ENCODE measurements around the gene POMP.

POMP gene

DNA sequence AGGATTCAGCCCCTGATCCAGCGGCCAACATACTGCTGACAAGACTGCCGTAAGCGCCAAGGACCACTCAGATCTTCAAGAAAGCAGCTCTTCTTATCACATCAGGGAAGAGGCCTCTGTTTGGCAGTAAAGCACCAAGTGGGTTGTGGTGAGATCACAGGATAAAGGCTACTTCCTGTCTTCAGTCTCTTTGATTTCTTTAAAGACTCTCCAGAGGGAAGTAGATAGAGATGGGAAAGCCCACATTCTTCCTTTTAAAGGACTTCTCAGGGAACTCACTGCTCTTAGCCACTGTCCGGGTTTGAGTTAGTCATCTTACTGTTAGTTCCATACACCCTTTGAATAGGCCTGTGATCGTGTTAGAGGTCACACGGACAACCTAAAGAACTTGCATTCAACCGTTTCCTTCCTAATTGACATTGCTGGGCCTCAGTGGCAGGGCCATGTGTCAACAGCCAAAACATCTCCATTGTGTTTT is 47.2 kb upstream of the POMP start:
- TF ChIP-seq CREB1 (IDR thresholded peaks at IDR 0.05; ENCODE audit: low read depth) (no peak), FOXM1 (IDR thresholded peaks at IDR 0.05; ENCODE audit: borderline replicate concordance, low read depth) (no peak), ZBTB7A (IDR thresholded peaks at IDR 0.05; ENCODE audit: low read depth) (no peak), TAF1 (IDR thresholded peaks at IDR 0.05; ENCODE audit: low read depth) (no peak), EP300 (IDR thresholded peaks at IDR 0.05; ENCODE audit: borderline replicate concordance) (no peak), RAD21 (IDR thresholded peaks at IDR 0.05; ENCODE audit: low read depth) (no peak), TCF12 (IDR thresholded peaks at IDR 0.05; ENCODE audit: low read depth) (no peak), CEBPB (IDR thresholded peaks at IDR 0.05) (no peak), EGR1 (IDR thresholded peaks at IDR 0.05) (no peak), TEAD4 (IDR thresholded peaks at IDR 0.05) (no peak), YY1 (IDR thresholded peaks at IDR 0.05; ENCODE audit: low read depth) (no peak), NFIC (IDR thresholded peaks at IDR 0.05) (no peak)
- TF ChIP-seq, protein P1, sequence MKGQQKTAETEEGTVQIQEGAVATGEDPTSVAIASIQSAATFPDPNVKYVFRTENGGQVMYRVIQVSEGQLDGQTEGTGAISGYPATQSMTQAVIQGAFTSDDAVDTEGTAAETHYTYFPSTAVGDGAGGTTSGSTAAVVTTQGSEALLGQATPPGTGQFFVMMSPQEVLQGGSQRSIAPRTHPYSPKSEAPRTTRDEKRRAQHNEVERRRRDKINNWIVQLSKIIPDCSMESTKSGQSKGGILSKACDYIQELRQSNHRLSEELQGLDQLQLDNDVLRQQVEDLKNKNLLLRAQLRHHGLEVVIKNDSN (IDR thresholded peaks at IDR 0.05) = no peak
- TF ChIP-seq, protein P2, sequence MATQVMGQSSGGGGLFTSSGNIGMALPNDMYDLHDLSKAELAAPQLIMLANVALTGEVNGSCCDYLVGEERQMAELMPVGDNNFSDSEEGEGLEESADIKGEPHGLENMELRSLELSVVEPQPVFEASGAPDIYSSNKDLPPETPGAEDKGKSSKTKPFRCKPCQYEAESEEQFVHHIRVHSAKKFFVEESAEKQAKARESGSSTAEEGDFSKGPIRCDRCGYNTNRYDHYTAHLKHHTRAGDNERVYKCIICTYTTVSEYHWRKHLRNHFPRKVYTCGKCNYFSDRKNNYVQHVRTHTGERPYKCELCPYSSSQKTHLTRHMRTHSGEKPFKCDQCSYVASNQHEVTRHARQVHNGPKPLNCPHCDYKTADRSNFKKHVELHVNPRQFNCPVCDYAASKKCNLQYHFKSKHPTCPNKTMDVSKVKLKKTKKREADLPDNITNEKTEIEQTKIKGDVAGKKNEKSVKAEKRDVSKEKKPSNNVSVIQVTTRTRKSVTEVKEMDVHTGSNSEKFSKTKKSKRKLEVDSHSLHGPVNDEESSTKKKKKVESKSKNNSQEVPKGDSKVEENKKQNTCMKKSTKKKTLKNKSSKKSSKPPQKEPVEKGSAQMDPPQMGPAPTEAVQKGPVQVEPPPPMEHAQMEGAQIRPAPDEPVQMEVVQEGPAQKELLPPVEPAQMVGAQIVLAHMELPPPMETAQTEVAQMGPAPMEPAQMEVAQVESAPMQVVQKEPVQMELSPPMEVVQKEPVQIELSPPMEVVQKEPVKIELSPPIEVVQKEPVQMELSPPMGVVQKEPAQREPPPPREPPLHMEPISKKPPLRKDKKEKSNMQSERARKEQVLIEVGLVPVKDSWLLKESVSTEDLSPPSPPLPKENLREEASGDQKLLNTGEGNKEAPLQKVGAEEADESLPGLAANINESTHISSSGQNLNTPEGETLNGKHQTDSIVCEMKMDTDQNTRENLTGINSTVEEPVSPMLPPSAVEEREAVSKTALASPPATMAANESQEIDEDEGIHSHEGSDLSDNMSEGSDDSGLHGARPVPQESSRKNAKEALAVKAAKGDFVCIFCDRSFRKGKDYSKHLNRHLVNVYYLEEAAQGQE (IDR thresholded peaks at IDR 0.05; ENCODE audit: low read depth) = no peak
- TF ChIP-seq, protein P3, sequence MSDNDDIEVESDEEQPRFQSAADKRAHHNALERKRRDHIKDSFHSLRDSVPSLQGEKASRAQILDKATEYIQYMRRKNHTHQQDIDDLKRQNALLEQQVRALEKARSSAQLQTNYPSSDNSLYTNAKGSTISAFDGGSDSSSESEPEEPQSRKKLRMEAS (IDR thresholded peaks at IDR 0.05) = no peak

GRCh38 chr13:28613562-28613961 is 45.4 kb upstream of the POMP start:
- TF ChIP-seq TCF12 (IDR thresholded peaks at IDR 0.05; ENCODE audit: low read depth) (no peak), CREB1 (IDR thresholded peaks at IDR 0.05; ENCODE audit: low read depth) (no peak), ZBTB7A (IDR thresholded peaks at IDR 0.05; ENCODE audit: low read depth) (no peak), EP300 (IDR thresholded peaks at IDR 0.05; ENCODE audit: borderline replicate concordance) (no peak), EGR1 (IDR thresholded peaks at IDR 0.05) (no peak), TEAD4 (IDR thresholded peaks at IDR 0.05) (no peak), NFIC (IDR thresholded peaks at IDR 0.05) (no peak), TAF1 (IDR thresholded peaks at IDR 0.05; ENCODE audit: low read depth) (no peak), YY1 (IDR thresholded peaks at IDR 0.05; ENCODE audit: low read depth) (no peak)
- TF ChIP-seq, protein P2 (IDR thresholded peaks at IDR 0.05; ENCODE audit: low read depth) = no peak

- TF ChIP-seq FOXM1 (IDR thresholded peaks at IDR 0.05; ENCODE audit: borderline replicate concordance, low read depth) (no peak), TEAD4 (IDR thresholded peaks at IDR 0.05) (no peak), TCF12 (IDR thresholded peaks at IDR 0.05; ENCODE audit: low read depth) (no peak), YY1 (IDR thresholded peaks at IDR 0.05; ENCODE audit: low read depth) (no peak), TAF1 (IDR thresholded peaks at IDR 0.05; ENCODE audit: low read depth) (no peak), NFIC (IDR thresholded peaks at IDR 0.05) (no peak), RAD21 (IDR thresholded peaks at IDR 0.05; ENCODE audit: low read depth) (no peak), ZBTB7A (IDR thresholded peaks at IDR 0.05; ENCODE audit: low read depth) (no peak), EP300 (IDR thresholded peaks at IDR 0.05; ENCODE audit: borderline replicate concordance) (no peak), EGR1 (IDR thresholded peaks at IDR 0.05) (no peak)
- TF ChIP-seq, protein P2 (IDR thresholded peaks at IDR 0.05; ENCODE audit: low read depth) = no peak
- TF ChIP-seq, protein P3 (IDR thresholded peaks at IDR 0.05) = no peak
- TF ChIP-seq, protein P1 (IDR thresholded peaks at IDR 0.05) = no peak
Observed at GRCh38 chr13:28615916-28616446, 42.9 kb upstream of the POMP start.

GRCh38 chr13:28618230-28618994 is 40.5 kb upstream of the POMP start:
- no peak for TF ChIP-seq CREB1 (IDR thresholded peaks at IDR 0.05; ENCODE audit: low read depth)

All from Ishikawa (cell line).